HG03520 (cell line): ENCODE results near the gene U2AF2.

Source experiments
- ATAC-seq: cut with Tn5 transposase; IDR thresholded peaks from one replicate; pipeline ENCODE4 v1.9.1; 2021; ENCODE audit warnings: mild to moderate bottlenecking, moderate library complexity; ENCODE audit not compliant: unreplicated experiment

Gene U2AF2

GRCh38 chr19:55621205-55621672, 33.6 kb upstream of the U2AF2 start:
- ATAC-seq = no peak

- no peak for ATAC-seq
Observed at GRCh38 chr19:55621673-55622231, 33.1 kb upstream of the U2AF2 start.

GRCh38 chr19:55622242-55622969, 32.4 kb upstream of the U2AF2 start:
- no peak for ATAC-seq

GRCh38 chr19:55623130-55623529, 31.7 kb upstream of the U2AF2 start:
- ATAC-seq = no peak

GRCh38 chr19:55623561-55623960, 31.3 kb upstream of the U2AF2 start:
- no peak for ATAC-seq

- ATAC-seq = peak; percentile 54
Observed at GRCh38 chr19:55624109-55625003, 30.5 kb upstream of the U2AF2 start, which contains the start of gene ZNF784. Gene ZNF784 (minus strand): TSS chr19:55624566. CDS start chr19:55624561, 5 bp downstream.

GRCh38 chr19:55625004-55625326, 29.9 kb upstream of the U2AF2 start:
- ATAC-seq = no peak

- ATAC-seq = no peak
Observed at GRCh38 chr19:55626350-55626749, 28.5 kb upstream of the U2AF2 start.

GRCh38 chr19:55632463-55632834, 22.4 kb upstream of the U2AF2 start:
- ATAC-seq = peak; percentile 47

- no peak for ATAC-seq
Observed at GRCh38 chr19:55633861-55634260, 21.0 kb upstream of the U2AF2 start.

- no peak for ATAC-seq
Observed at GRCh38 chr19:55635334-55635717, 19.5 kb upstream of the U2AF2 start.

GRCh38 chr19:55635856-55636440, 18.9 kb upstream of the U2AF2 start:
- no peak for ATAC-seq

- no peak for ATAC-seq
Observed at GRCh38 chr19:55636723-55637122, 18.1 kb upstream of the U2AF2 start.

- no peak for ATAC-seq
Observed at GRCh38 chr19:55637534-55637933, 17.3 kb upstream of the U2AF2 start.

GRCh38 chr19:55638864-55639359, 15.9 kb upstream of the U2AF2 start:
- no peak for ATAC-seq

- no peak for ATAC-seq
Observed at GRCh38 chr19:55640043-55640576, 14.7 kb upstream of the U2AF2 start.

GRCh38 chr19:55640577-55641425, 14.0 kb upstream of the U2AF2 start, which contains the start of gene ZNF580:
Gene ZNF580 (plus strand): TSS chr19:55641002. CDS start chr19:55642509, 1,507 bp downstream.
- ATAC-seq = no peak

GRCh38 chr19:55641426-55642152, 13.2 kb upstream of the U2AF2 start:
- ATAC-seq = no peak
